ENCODE measurements around the gene DUS4L. TPM values are rescaled to one million over a fixed set of nuclear protein-coding genes. Genes with fewer than 3 reads are reported as not detected.

The DUS4L gene, protein sequence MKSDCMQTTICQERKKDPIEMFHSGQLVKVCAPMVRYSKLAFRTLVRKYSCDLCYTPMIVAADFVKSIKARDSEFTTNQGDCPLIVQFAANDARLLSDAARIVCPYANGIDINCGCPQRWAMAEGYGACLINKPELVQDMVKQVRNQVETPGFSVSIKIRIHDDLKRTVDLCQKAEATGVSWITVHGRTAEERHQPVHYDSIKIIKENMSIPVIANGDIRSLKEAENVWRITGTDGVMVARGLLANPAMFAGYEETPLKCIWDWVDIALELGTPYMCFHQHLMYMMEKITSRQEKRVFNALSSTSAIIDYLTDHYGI
- 0.75 TPM for total RNA-seq

- DNase-seq (ENCODE audit: low spot score in 2 of 2) = peak; percentile 31 to 89
- peak within 1 kb of the TSS; percentile 94 to 96 for H3K4me3 ChIP-seq
- H3K27ac ChIP-seq = peak within 1 kb of the TSS; percentile 96 to 97
- intact Hi-C loops (cut with DNase I) = loop anchor here (1.0 to 10.0 kb wide), 5 partner anchors 16 to 178 kb away; partner anchors contain the start of genes BCAP29 and CBLL1
- no peaks in the 10 kb centered on the region for H3K36me3 ChIP-seq
- H3K27me3 ChIP-seq = no peaks in the 10 kb centered on the region
- TF ChIP-seq, protein P1, sequence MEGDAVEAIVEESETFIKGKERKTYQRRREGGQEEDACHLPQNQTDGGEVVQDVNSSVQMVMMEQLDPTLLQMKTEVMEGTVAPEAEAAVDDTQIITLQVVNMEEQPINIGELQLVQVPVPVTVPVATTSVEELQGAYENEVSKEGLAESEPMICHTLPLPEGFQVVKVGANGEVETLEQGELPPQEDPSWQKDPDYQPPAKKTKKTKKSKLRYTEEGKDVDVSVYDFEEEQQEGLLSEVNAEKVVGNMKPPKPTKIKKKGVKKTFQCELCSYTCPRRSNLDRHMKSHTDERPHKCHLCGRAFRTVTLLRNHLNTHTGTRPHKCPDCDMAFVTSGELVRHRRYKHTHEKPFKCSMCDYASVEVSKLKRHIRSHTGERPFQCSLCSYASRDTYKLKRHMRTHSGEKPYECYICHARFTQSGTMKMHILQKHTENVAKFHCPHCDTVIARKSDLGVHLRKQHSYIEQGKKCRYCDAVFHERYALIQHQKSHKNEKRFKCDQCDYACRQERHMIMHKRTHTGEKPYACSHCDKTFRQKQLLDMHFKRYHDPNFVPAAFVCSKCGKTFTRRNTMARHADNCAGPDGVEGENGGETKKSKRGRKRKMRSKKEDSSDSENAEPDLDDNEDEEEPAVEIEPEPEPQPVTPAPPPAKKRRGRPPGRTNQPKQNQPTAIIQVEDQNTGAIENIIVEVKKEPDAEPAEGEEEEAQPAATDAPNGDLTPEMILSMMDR (IDR thresholded peaks at IDR 0.05) = no peak
- peaks cover 3 to 21% of the 10 kb centered on the region in 2 donors for H3K4me1 ChIP-seq
- no peaks in the 10 kb centered on the region for H3K9me3 ChIP-seq
These were observed at the start of gene DUS4L, which contains the start of gene COG5 for GRCh38 chr7:107563775-107564552. Gene DUS4L (plus strand): TSS chr7:107563971. CDS start chr7:107567071, 3,100 bp downstream. Gene COG5 (minus strand): TSS chr7:107563920. CDS start chr7:107563896, 24 bp downstream.

GRCh38 chr7:107526672-107527071 lies 37.1 kb upstream of the DUS4L start:
- Histone ChIP-seq H3K9me3 (no peaks in the 10 kb centered on the region), H3K36me3 (peaks cover 3 to 12% of the 10 kb centered on the region in 2 donors), H3K4me1 (no peaks in the 10 kb centered on the region), H3K4me3 (no peak overlapping the region), H3K27ac (no peak overlapping the region), H3K27me3 (no peaks in the 10 kb centered on the region)
- TF ChIP-seq, protein P1 (IDR thresholded peaks at IDR 0.05) = no peak
- intact Hi-C loops (cut with DNase I) = no loop called here
- no peak for DNase-seq (ENCODE audit: low spot score in 2 of 2)

DNA sequence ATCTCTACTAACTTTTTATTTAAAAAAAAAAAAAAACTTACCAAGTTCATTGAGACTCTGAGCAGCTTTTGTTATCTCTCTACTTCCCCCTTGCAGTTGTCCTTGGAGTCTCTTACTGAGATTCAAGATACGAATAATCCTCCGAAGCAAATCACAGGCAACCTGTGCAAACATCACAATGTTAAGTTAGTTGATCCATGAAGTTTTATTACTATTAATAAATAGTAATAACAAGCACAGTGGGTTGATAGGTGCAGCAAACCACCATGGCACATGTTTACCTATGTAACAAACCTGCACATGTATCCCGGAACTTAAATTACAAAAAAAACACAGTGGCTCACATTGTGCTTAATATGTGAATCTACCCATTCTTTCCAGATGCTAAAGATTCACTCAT lies 36.6 kb upstream of the DUS4L start:
- Histone ChIP-seq H3K36me3 (peaks cover 3 to 12% of the 10 kb centered on the region in 2 donors), H3K27ac (no peak overlapping the region), H3K27me3 (no peaks in the 10 kb centered on the region), H3K4me1 (no peaks in the 10 kb centered on the region), H3K4me3 (no peak overlapping the region), H3K9me3 (no peaks in the 10 kb centered on the region)
- no peak for DNase-seq (ENCODE audit: low spot score in 2 of 2)
- intact Hi-C loops (cut with DNase I) = no loop called here
- TF ChIP-seq, protein P1 (IDR thresholded peaks at IDR 0.05) = no peak

GRCh38 chr7:107528461-107528860 lies 35.3 kb upstream of the DUS4L start:
- intact Hi-C loops (cut with DNase I) = no loop called here
- Histone ChIP-seq H3K27ac (no peak overlapping the region), H3K36me3 (peaks cover 3 to 12% of the 10 kb centered on the region in 2 donors), H3K4me1 (no peaks in the 10 kb centered on the region), H3K27me3 (no peaks in the 10 kb centered on the region), H3K9me3 (no peaks in the 10 kb centered on the region), H3K4me3 (no peak overlapping the region)
- no peak for DNase-seq (ENCODE audit: low spot score in 2 of 2)
- TF ChIP-seq, protein P1 (IDR thresholded peaks at IDR 0.05) = no peak

GRCh38 chr7:107530751-107531150 lies 33.0 kb upstream of the DUS4L start:
- Histone ChIP-seq H3K4me3 (no peak overlapping the region), H3K27ac (no peak overlapping the region), H3K4me1 (no peaks in the 10 kb centered on the region), H3K36me3 (peaks cover 0 to 20% of the 10 kb centered on the region in 2 donors), H3K27me3 (no peaks in the 10 kb centered on the region), H3K9me3 (no peaks in the 10 kb centered on the region)
- DNase-seq (ENCODE audit: low spot score in 2 of 2) = no peak
- TF ChIP-seq, protein P1 (IDR thresholded peaks at IDR 0.05) = no peak
- intact Hi-C loops (cut with DNase I) = no loop called here

All from ascending aorta (tissue), 2 donors.